ENCODE measurements around the gene TMC1.

DNA sequence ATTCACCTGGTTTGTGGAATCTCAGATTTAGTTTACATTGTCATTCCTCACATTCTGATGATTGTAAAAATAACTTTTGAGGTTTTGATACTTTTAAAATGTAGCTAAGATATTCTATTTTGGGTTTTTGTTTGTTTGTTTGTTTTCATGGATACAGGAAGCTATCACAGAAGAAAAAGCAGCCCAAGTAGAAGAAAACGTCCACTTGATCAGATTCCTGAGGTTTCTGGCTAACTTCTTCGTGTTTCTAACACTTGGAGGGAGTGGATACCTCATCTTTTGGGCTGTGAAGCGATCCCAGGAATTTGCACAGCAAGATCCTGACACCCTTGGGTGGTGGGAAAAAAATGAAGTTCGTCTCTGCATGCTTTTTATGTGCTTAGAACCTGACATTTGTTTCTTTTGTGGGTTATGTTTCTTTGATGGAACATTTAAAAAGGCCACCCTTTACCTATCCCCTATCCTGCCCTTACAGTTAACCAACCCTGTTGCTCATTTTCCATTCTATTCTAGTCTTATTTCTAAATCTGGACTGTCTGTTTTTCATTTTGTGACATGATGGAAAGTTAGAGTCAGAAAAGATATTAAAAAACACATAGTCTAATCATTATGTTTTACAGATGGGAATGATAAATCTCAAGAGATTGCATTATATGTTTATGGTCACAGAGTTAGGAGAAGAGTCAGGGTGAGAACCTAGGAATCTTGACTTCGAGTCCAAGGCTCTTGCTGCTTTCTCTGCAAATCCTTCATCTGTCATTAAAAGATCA lies 267.7 kb downstream of the TMC1 start:
- TF ChIP-seq POLR2A (IDR thresholded peaks at IDR 0.05; ENCODE audit: low read depth, low read length) (no peak), POLR2AphosphoS5 (IDR thresholded peaks at IDR 0.05; ENCODE audit: low read depth, low read length) (no peak)

Data from GM12892 (cell line).